ENCODE data around the gene ANKRD13B.
"Not testable (repeated sequence)": the region's sequence is repeated elsewhere in the genome, so short reads cannot be mapped to it uniquely, and the experiment has no call there.

The ANKRD13B gene

DNA sequence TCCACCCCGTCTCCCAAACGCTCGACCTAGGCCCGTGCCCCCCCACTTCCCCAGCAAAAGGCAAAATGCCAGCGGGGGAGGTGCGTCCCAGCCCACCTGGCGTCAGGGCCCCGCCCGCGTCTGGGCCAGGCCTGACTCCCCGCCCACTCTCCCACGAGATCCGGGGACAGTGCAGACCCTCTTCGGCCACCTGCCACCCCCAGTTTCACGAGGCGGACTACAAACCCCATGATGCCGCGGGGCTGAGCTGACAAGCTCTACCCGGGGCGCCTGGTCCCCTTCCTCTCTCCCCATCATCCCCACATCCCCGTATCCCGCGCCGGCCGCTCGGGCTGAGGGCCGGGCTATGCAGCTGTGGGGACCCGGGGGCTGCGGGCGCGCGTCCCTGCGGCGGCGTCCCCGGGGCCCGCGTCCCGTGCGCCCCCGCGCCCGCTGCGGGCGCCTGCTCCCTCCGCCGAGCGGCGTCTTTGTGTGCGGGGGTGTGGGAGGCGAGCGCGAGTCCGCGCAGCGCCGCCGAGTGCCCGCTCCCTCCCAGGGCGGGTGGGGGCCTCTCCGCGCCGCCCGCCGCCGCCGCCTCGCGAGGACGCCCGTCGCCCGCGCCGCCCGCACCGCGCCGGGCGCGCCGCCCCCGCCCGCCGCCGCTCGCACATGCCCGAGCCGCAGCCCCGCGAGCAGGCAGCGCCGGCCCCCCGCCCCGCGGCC is at the start of gene ANKRD13B:
ANKRD13B (plus strand) TSS at position 283 of the 702 bp plus-strand sequence. CDS start 490 bp downstream, outside the sequence.
- peak in 1 of 2 donors; percentile 44 for DNase-seq

GRCh38 chr17:29544066-29544465 is 48.9 kb upstream of the ANKRD13B start:
- DNase-seq = no peak

GRCh38 chr17:29546085-29546484 is 46.8 kb upstream of the ANKRD13B start:
- DNase-seq = no peak

DNA sequence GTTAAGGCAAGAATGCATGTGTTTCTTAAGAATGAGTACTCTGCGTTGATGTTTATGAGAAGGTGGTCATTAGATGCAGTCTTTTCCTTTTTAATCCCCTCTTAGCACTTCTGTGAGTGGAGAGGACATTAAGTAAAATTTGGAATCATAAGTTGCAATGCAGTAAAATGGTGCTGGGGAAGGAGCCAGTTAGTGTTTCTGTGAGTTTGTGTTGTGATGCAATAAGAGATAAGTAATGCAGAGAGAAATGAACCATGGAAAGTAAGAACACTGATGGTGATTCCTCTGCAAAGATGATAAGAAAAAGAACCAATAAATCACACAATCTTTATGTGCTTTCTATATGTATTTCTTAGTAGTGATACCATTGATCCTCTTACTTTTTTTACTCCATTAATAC is 46.1 kb upstream of the ANKRD13B start:
- DNase-seq = no peak

DNA sequence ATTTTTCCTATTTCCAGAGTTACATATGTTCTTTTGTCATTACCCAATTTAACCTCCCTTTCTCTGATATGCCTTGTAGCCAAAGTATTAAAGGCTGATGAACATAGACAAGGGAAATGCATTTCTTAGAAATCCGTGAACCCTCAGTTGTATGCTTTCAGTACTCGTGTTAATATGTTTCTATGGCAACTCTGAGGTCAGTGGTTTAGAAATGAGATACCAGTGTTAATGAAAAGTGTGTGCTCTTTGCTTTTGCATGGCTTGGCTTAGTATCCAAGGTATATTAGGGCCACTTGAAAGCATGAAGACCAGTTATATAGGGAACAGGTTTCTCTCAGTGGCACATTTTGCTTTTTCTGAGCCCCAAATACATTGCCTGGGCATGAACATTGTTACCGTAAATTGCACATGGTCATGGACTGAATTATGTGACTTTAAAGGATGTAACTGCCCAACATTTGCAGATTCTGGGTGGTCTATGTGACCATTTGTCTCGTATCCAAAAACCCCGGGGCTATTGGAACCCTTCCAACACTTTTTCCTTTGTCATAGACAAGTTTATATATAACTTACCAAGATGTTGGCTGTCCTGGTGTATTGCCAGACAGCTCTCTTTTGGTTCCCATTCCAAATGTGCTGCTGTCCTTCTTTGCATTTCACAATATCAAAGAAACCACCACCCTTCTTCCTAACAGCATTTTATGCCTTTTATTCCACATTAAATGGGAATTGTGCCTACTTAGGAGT is 43.6 kb upstream of the ANKRD13B start:
- DNase-seq = peak in 1 of 2 donors; percentile 22

GRCh38 chr17:29555840-29556239 is 37.1 kb upstream of the ANKRD13B start:
- DNase-seq = no peak

DNA sequence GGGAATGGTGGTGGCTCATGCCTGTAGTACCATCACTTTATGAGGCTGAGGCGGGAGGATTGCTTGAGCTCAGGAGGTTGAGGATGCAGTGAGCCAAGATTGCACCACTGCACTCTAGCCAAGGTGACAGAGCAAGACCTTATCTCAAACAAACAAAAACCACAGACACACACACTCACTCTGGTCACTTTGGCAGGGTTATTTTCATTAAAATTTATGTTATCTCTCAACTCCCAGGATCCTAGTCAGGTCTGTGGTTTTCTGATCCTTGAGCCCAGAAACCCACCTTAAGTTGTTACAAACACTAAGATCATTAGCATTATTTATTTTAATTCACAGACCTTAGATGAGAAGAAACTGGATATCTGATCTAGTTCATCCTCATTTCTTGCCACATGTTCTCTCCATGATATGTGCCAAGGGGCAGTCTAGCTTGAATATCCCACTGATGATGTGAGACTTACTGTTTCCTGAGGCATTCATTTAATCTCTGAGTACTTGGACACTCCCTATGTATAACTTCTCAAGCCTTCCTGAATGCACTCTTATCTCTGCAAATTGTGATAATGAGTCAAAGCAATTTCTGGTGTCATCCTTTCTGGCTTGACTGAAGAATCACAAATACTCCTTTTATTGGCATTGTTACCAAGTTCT is 35.7 kb upstream of the ANKRD13B start:
- DNase-seq = no peak

DNA sequence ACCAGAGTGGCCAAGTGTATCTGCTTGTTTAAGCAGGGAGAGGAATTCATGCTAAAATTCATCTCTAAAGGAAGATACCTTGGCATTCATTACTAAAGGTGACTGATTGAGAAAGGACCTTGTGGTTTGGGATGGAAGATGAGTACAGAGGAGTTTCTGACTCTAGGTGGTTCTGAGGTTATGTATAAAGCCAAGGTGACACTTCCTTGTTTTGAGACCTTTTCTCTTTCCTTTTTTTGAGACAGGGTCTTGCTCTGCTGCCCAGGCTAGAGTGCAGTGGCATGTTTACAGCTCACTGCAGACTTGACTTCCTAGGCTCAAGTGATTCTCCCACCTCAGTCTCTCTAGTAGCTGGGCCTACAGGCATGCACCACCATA is 35.2 kb upstream of the ANKRD13B start:
- DNase-seq = no peak

GRCh38 chr17:29558139-29558538 is 34.8 kb upstream of the ANKRD13B start:
- not testable (repeated sequence) for DNase-seq

DNA sequence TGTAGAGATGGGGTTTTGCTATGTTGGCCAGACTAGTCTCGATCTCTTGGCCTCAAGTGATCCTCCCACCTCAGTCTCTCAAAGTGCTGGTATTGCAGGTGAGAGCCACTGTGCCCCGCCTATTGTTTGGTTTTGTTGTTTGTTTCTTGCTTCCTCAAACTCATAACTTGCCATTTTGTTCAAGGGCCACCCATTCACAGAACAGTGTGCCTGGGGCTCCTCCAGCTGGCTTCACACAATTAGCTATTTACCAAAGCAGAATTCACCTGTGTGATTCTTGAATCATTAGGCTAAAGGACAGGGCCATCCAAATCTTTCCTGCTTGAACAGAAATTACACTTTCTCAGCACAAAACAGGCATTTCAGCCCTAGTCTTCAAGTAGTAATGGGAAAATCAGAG is 33.3 kb upstream of the ANKRD13B start:
- DNase-seq = no peak

DNA sequence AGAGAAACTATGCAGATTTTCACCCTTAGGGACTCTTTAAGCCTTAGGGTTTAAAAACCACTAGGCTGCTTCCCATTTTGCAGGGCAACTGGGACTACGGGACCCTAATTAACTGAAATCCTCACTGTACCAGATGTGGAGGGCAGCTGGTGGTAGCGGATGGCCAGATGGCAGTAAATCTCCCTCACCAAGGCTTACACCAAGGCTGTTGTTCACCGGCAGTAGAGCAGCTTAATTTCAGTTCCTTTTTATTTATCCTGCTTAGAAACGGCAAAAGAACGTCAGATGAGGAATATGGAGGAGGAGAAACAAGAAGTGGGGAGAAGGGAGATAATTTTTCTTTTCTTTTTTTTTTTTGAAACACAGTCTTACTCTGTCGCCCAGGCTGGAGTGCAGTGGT is 32.6 kb upstream of the ANKRD13B start:
- no peak for DNase-seq

DNA sequence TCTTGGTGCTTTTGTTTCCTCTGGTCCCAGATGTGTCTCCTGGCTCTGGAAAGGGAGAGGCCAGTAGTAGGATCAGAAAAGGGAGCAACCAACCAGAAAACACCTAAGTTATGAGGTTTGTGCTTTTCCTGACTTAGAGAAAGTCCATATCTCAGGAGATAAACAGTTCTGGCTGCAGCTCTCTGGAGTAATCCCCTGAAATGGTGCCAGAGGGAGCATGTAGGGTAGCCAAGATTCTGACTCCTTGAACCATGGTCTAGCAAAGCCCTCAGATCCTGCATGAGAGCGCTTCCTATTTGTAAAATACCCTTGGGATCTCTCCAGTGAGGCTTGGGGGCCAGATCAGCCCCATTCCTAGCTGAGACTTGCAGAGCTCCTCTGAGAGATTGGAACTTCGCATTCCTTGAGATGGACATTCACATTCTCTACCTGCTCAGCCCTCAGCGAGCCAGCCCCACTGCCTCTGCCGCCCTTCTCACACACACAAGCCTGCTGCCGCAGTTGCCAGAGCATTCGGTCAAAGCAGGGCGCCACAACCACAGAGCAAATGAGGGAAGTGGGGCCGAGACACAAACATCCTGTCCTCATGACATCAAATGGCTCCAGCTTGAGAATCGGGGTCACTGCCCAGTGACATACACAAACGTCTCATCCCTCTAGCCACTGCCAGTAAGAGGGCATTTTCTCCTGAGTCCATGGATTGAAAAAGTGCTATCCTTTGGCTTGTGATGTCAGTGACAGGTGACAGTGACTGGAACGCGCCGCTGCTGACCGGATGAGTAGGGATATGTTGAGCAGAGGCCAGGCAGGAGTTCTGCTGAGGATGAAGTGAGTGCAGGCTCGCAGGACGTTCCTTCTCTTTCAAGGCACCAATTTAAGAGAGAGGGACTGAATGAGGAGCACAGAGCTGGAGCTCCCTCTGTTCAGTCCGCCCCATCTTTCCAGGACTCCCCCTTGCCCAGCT is 31.1 kb upstream of the ANKRD13B start:
- DNase-seq = peak; percentile 17 to 67

- DNase-seq = no peak
Measured at GRCh38 chr17:29562615-29563014, 30.3 kb upstream of the ANKRD13B start.

DNA sequence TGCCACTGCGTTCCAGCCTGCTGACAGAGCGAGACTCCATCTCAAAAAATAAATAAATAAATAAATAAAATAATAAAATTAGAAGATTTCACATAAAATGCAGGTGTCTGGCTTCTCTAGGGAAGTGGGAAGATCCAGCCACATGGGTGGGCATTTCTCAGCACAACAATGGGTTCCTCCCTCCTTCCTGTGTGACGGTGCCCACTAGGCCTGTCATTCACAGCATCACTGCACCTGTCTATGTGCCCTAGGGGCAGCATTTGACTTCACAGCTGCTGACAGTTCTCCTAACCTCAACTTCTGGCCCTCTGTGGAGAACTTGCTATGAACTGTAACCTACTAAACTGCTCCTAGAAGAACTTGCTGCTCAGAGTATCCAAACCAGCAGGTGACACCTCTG is 29.1 kb upstream of the ANKRD13B start:
- peak in 1 of 2 donors; percentile 41 for DNase-seq

GRCh38 chr17:29565643-29566472 is 27.1 kb upstream of the ANKRD13B start:
- DNase-seq = peak; percentile 54 to 59

DNA sequence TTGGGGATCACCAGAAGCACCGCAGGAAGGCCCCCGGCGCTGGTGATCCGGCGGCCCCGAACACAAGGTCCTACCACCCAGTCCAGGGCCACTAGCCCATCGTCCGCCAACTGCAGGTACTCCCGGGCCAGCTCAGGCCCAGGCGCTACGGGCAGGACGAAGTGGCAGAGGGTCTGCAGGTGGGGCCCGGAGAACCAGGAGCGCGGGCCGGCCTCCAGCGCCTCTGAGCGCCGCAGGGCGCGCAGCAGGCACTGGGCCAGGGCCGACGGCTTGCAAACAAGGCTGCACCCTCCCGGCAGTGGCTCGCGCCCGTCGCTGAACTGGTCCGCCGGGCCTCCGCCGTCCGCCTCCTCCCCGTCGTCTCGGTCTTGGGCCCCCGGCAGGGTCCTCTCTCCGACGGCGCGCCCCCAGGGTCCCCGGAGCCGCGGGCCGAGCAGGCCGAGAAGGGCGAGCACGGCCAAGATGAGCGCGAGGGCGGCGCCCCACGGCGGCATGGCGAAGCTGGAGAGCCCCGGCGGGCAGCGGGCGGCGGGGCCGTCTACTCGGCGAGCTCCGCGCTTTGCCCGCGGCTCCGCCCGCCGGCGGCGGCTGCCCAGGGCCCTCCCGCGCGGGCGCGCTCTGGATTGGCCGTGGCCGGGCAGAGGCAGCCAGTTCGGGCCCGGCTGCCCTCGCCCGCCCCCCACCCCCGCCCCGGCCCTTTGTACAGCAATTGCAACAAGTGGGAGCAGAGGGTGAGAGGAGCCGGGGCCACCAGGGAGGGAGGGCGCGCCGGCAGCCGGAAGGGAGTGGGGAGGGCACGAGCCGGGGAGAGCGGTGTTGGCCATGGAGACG is 26.2 kb upstream of the ANKRD13B start, which contains the start of gene ABHD15:
ABHD15 (minus strand) TSS at position 565 of the 831 bp plus-strand sequence; CDS start at position 494, 71 bp downstream.
- peak; percentile 50 to 56 for DNase-seq

DNA sequence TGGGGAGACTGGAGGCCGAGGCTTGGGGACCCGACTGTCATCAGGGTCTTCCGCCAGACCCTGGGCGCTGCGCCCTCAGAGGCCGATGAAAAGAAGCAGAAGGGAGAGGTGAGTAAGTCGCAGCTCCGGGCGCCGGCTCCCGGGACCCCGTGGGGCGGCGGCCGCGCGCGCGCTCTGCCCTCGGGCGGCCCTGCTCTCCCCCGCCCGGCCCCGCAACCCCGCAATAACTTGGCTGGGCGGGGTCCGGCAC is 25.7 kb upstream of the ANKRD13B start:
- no peak for DNase-seq

GRCh38 chr17:29567554-29568330 is 25.2 kb upstream of the ANKRD13B start:
- peak; percentile 77 to 79 for DNase-seq

DNA sequence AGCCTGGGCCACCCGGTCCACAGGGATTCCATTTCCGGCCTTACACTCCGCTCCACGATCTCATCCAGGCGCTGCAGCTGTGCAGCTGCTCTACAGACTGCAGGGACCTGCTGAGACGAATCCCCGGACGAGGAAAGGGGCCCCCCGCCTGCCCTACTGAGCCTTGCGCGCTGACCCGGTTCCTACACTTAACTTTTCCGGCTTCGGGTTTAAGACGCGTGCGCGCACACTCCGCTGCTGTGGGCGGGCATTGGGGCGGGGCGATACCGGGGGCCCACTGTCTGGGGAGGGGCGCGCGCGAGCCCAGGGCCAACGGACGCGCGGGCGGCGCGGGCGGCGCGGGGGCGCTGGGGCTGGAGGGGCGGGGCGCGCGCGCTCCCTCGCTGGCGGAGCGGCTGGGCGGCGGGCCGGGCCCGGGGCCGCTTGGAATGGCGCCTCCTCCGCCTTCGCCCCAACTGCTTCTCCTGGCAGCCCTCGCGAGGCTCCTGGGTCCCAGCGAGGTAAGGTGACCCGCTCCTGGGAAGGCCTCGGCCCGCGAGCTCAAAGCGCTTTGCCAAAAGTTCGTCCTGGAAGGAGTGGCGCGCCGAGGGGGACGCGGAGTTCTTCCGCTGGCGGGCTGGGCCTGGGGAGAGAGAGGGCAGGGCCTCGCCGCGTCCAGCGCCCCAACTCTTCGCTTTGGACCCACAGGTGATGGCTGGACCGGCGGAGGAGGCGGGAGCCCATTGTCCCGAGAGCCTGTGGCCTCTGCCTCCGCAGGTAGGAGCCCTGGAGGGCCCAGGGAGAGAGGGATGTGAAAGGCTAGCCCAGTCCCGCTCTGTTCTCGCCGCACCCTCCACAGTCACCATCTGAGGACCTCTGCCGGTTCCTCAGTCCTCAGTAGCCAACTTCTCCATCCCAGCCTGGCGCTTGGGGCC is 24.3 kb upstream of the ANKRD13B start, which contains the start of gene TP53I13:
TP53I13 (plus strand) TSS at position 371 of the 914 bp plus-strand sequence; CDS start at position 429, 58 bp downstream.
- peak; percentile 89 to 93 for DNase-seq
